Measurements from ENCODE around the gene BOLA2B.
A peak's percentile ranks its signal among the peaks of the same experiment; 100 is the strongest.

BOLA2B gene

DNA sequence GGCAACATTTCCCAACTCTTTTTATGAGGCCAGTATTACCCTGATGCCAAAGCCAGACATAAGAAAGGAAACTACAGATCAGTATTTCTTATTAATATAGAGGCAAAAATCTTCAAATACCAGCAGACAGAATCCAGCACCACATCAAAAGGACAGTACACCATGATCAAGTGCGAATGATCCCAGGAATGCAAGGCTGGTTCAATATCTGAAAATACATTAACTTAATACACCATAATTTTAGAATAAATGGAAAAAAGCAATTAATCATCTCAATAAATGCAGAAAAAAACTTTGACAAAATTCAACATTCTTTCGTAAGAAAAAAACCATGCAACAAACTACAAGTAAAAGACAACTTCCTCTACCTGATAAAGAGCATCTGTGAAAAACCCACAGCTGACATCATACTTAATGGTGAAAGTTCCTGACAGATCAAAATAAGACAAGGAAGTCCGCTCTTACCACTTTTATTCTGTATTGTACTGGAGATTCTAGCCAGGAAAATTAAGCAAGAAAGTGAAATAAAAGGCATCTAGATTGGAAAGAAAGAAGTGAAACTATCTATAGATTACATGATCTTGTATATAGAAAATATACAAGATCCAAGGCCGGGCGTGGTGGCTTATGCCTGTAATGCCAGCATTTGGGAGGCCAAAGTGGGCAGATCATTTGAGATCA, 44.1 kb downstream of the BOLA2B start:
- TF ChIP-seq, protein P1, sequence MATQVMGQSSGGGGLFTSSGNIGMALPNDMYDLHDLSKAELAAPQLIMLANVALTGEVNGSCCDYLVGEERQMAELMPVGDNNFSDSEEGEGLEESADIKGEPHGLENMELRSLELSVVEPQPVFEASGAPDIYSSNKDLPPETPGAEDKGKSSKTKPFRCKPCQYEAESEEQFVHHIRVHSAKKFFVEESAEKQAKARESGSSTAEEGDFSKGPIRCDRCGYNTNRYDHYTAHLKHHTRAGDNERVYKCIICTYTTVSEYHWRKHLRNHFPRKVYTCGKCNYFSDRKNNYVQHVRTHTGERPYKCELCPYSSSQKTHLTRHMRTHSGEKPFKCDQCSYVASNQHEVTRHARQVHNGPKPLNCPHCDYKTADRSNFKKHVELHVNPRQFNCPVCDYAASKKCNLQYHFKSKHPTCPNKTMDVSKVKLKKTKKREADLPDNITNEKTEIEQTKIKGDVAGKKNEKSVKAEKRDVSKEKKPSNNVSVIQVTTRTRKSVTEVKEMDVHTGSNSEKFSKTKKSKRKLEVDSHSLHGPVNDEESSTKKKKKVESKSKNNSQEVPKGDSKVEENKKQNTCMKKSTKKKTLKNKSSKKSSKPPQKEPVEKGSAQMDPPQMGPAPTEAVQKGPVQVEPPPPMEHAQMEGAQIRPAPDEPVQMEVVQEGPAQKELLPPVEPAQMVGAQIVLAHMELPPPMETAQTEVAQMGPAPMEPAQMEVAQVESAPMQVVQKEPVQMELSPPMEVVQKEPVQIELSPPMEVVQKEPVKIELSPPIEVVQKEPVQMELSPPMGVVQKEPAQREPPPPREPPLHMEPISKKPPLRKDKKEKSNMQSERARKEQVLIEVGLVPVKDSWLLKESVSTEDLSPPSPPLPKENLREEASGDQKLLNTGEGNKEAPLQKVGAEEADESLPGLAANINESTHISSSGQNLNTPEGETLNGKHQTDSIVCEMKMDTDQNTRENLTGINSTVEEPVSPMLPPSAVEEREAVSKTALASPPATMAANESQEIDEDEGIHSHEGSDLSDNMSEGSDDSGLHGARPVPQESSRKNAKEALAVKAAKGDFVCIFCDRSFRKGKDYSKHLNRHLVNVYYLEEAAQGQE (IDR thresholded peaks at IDR 0.05; ENCODE audit: insufficient replicate concordance, low read depth): peak; percentile 70
- peak; percentile 8; the same call in 1 of the 2 replicates for TF ChIP-seq SPI1 (IDR thresholded peaks at IDR 0.05; ENCODE audit: borderline replicate concordance, low read depth)
- TF ChIP-seq GABPA (IDR thresholded peaks at IDR 0.05; ENCODE audit: low read depth): no peak
- TF ChIP-seq, protein P2, sequence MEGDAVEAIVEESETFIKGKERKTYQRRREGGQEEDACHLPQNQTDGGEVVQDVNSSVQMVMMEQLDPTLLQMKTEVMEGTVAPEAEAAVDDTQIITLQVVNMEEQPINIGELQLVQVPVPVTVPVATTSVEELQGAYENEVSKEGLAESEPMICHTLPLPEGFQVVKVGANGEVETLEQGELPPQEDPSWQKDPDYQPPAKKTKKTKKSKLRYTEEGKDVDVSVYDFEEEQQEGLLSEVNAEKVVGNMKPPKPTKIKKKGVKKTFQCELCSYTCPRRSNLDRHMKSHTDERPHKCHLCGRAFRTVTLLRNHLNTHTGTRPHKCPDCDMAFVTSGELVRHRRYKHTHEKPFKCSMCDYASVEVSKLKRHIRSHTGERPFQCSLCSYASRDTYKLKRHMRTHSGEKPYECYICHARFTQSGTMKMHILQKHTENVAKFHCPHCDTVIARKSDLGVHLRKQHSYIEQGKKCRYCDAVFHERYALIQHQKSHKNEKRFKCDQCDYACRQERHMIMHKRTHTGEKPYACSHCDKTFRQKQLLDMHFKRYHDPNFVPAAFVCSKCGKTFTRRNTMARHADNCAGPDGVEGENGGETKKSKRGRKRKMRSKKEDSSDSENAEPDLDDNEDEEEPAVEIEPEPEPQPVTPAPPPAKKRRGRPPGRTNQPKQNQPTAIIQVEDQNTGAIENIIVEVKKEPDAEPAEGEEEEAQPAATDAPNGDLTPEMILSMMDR (IDR thresholded peaks at IDR 0.05; ENCODE audit: insufficient read depth, low read length): no peak
- DNase-seq (ENCODE audit: low read depth in 1 of 2, low spot score in 1 of 2): peak; percentile 79 to 84
- H3K27ac ChIP-seq (replicated peaks): peak overlapping the region; percentile 56

DNA sequence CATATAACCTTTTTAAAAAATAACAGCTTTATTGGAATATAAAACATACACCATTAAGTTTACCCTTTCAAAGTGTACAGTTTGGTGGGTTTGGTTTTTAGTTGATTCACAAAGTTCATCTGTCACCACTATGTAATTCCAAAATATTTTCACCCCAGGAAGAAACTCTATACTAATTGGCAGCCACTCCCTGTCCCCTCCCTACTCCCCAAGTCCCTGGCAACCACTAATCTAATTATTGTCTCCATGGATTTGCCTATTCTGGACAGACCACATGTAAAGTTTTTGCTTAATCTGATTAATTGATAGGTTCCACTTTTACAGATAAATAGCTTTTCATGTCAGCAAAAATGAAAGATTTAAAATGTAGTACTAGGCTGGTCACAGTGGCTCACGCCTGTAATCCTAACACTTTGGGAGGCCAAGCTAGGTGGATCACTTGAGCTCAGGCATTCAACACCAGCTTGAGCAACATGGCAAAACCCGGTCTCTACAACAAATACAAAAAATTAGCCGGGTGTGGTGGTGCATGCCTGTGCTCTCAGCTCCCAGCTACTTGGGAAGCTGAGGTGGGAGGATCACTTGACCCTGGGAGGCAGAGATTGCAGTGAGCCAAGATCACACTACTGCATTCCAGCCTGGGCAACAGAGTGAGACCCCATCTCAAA, 45.5 kb downstream of the BOLA2B start:
- no peak for DNase-seq (ENCODE audit: low read depth in 1 of 2, low spot score in 1 of 2)
- Histone ChIP-seq H3K4me3 (replicated peaks; ENCODE audit: insufficient read depth, low read length) (no peak overlapping the region), H3K27me3 (ENCODE audit: insufficient read depth, poor library complexity, severe bottlenecking) (no peaks in the 10 kb centered on the region), H3K27ac (replicated peaks) (peak overlapping the region; percentile 10)
- no peak for TF ChIP-seq SPI1 (IDR thresholded peaks at IDR 0.05; ENCODE audit: borderline replicate concordance, low read depth)

More for the DNA sequence above, 44.1 kb downstream of the BOLA2B start:
- H3K4me3 ChIP-seq (replicated peaks; ENCODE audit: insufficient read depth, low read length): no peak overlapping the region
- H3K27me3 ChIP-seq (ENCODE audit: insufficient read depth, poor library complexity, severe bottlenecking): no peaks in the 10 kb centered on the region

DNA sequence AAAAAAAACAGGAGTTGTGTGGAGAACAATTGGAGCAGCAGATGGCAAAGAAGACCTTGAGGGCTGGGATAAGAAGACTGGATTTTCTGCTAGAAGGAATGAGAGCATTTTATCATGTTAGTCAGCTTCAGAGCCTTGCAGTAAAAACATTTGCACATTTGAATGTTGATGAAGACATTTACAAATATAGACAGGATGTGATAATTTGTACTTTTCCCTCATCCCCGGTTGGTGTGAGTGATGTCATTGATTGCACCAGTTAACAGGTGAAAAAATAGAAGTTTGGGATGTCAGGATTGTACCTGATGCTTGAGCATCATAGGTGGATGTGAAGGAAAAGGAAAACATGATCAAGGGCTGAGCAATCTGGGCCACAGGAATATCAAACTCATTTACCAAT, 47.8 kb downstream of the BOLA2B start:
- no peak for DNase-seq (ENCODE audit: low read depth in 1 of 2, low spot score in 1 of 2)
- no peak for TF ChIP-seq POLR2AphosphoS5 (IDR thresholded peaks at IDR 0.05; ENCODE audit: low read depth)
- TF ChIP-seq, protein P2 (IDR thresholded peaks at IDR 0.05; ENCODE audit: insufficient read depth, low read length): no peak
- TF ChIP-seq SPI1 (IDR thresholded peaks at IDR 0.05; ENCODE audit: borderline replicate concordance, low read depth): no peak
- TF ChIP-seq GABPA (IDR thresholded peaks at IDR 0.05; ENCODE audit: low read depth): no peak
- TF ChIP-seq, protein P1 (IDR thresholded peaks at IDR 0.05; ENCODE audit: insufficient replicate concordance, low read depth): no peak
- Histone ChIP-seq H3K27me3 (ENCODE audit: insufficient read depth, poor library complexity, severe bottlenecking) (no peaks in the 10 kb centered on the region), H3K4me3 (replicated peaks; ENCODE audit: insufficient read depth, low read length) (no peak overlapping the region), H3K27ac (replicated peaks) (no peak overlapping the region)

DNA sequence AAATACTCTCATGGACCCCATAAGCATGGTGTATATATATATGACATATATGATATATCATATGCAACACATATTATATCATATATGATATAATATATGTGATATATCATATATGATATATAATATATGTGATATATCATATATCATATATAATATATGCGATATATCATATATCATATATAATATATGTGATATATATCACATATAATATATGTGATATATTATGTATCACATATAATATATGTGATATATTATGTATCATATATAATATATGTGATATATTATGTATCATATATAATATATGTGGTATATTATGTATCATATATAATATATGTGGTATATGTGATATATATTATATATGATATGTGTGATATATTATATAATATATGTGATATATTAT, 48.5 kb downstream of the BOLA2B start:
- Histone ChIP-seq H3K27me3 (ENCODE audit: insufficient read depth, poor library complexity, severe bottlenecking) (no peaks in the 10 kb centered on the region), H3K27ac (replicated peaks) (no peak overlapping the region), H3K4me3 (replicated peaks; ENCODE audit: insufficient read depth, low read length) (no peak overlapping the region)
- TF ChIP-seq, protein P2 (IDR thresholded peaks at IDR 0.05; ENCODE audit: insufficient read depth, low read length): no peak
- TF ChIP-seq, protein P1 (IDR thresholded peaks at IDR 0.05; ENCODE audit: insufficient replicate concordance, low read depth): no peak
- TF ChIP-seq SPI1 (IDR thresholded peaks at IDR 0.05; ENCODE audit: borderline replicate concordance, low read depth) (no peak), POLR2AphosphoS5 (IDR thresholded peaks at IDR 0.05; ENCODE audit: low read depth) (no peak), GABPA (IDR thresholded peaks at IDR 0.05; ENCODE audit: low read depth) (no peak)
- no peak for DNase-seq (ENCODE audit: low read depth in 1 of 2, low spot score in 1 of 2)

All from HL-60 (cell line).